Caco-2 (cell line): ENCODE results near the gene XKR7. TPM values are rescaled to one million over a fixed set of nuclear protein-coding genes. Genes with fewer than 3 reads are reported as not detected.

ENCODE experiments used
- BruUV-seq: library from RNA; stranded (reverse); fragments of 400-500 nt; replicated peaks from 2 replicates; lab custom pipeline; 2021; lab: Mats Ljungman, UMichigan
- CTCF ChIA-PET: fragments of 300-600 bp; sonication (Branson Sonifier 250); formaldehyde crosslinking; loops from one replicate; lab custom pipeline; 2022; ENCODE audit warnings: antibody characterized with exemption; lab: Charles Lee
- POLR2A ChIA-PET: fragments of 300-600 bp; sonication (Branson Sonifier 250); formaldehyde crosslinking; loops from one replicate; lab custom pipeline; 2022; ENCODE audit warnings: antibody characterized with exemption; lab: Charles Lee
- DNase-seq, 2 experiments: peaks; one replicate each; pipeline versions ENCODE4 v3.0.0 to v3.0.0-alpha.2; 2020 to 2022
- H3K27me3 ChIP-seq: replicated peaks from 2 replicates; pipeline ENCODE4 v1.6.0; 2011; ENCODE audit warnings: low read length; ENCODE audit not compliant: control insufficient read depth, insufficient read depth
- H3K36me3 ChIP-seq: 2 replicates; pipeline ENCODE4 v1.5.1; 2011; ENCODE audit warnings: low read length; ENCODE audit not compliant: control insufficient read depth, insufficient read depth
- H3K4me1 ChIP-seq: fragments of 250-450 bp; sonication (Bioruptor Pico); 2 replicates; pipeline ENCODE4 v1.5.1; 2020; ENCODE audit warnings: mild to moderate bottlenecking
- H3K4me3 ChIP-seq: 2 replicates; pipeline ENCODE4 v1.5.1; 2011; ENCODE audit warnings: low read depth, mild to moderate bottlenecking, control low read depth, low read length
- H3K9me3 ChIP-seq: fragments of 250-450 bp; sonication (Bioruptor Pico); 2 replicates; pipeline ENCODE4 v1.5.1; 2020; ENCODE audit warnings: mild to moderate bottlenecking, moderate library complexity
- H3K27ac Mint-ChIP-seq: one replicate; pipeline ENCODE4 v1.8.0; 2022; ENCODE audit warnings: mixed read lengths; ENCODE audit not compliant: unreplicated experiment
- H3K27me3 Mint-ChIP-seq: one replicate; pipeline ENCODE4 v1.8.0; 2022; ENCODE audit warnings: mixed read lengths; ENCODE audit not compliant: insufficient read depth, unreplicated experiment
- H3K36me3 Mint-ChIP-seq: one replicate; pipeline ENCODE4 v1.8.0; 2022; ENCODE audit warnings: mild to moderate bottlenecking, mixed read lengths; ENCODE audit not compliant: insufficient read depth, unreplicated experiment
- H3K4me1 Mint-ChIP-seq: one replicate; pipeline ENCODE4 v1.8.0; 2022; ENCODE audit warnings: low read depth, mixed read lengths; ENCODE audit not compliant: unreplicated experiment
- H3K4me3 Mint-ChIP-seq: one replicate; pipeline ENCODE4 v1.8.0; 2022; ENCODE audit warnings: mild to moderate bottlenecking, moderate library complexity, mixed read lengths; ENCODE audit not compliant: unreplicated experiment
- H3K9me3 Mint-ChIP-seq: one replicate; pipeline ENCODE4 v1.8.0; 2022; ENCODE audit warnings: mixed read lengths; ENCODE audit not compliant: unreplicated experiment
- intact Hi-C: fragments of 100-400 bp; cut with micrococcal nuclease; formaldehyde crosslinking; loops from one replicate; pipeline ENCODE4 v1.10.0; 2022; ENCODE audit not compliant: unreplicated experiment
- total RNA-seq: library from RNA; stranded (reverse); gene quantifications from 2 replicates; pipeline ENCODE4 v1.2.3, GENCODE V29; 2022
- TF ChIP-seq, protein P1 (sequence below), 2 experiments: fragments of 200-600 bp in 1 of 2; IDR thresholded peaks; 1 replicate in 1 of 2; 2 replicates in 1 of 2; pipeline versions ENCODE4 v1.5.1 to v1.8.0; 2011 to 2022; ENCODE audit warnings: antibody characterized with exemption in 1 of 2, control low read depth in 1 of 2, inconsistent platforms in 1 of 2, low read depth in 1 of 2, low read length in 1 of 2, mild to moderate bottlenecking in 1 of 2, moderate library complexity in 1 of 2; ENCODE audit not compliant: insufficient read depth in 1 of 2, severe bottlenecking in 1 of 2, unreplicated experiment in 1 of 2

Gene XKR7
- total RNA-seq, 1 experiment from 2014 or later, result not detected

DNA sequence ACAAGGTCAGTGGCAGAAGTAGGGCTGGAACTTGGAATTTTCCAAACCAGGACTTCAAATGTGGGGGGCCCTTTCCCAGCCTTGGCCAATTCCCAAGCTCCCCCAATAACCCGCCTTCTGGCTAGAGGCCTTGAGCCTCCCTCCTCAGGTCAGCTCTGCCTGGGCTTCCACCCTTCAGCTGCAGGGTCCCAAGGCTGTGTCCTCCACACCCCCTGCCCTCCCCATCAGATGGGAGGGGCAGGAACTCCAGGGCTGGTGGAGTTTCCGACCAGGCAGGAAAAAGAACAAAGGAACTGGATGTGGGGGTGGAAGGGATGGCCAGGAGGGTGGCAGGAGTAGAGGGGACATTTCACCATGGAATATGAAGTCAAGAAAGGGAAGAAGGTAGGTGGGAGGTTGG is 42.1 kb downstream of the XKR7 start, which contains the start of gene CCM2L:
TSS of gene CCM2L (plus strand) at position 338 of the 400 bp plus-strand sequence. CDS start at position 355, 17 bp downstream.
- peaks cover 4% of the 10 kb centered on the region; the same call in 1 of the 2 replicates for H3K27me3 ChIP-seq
- ChIA-PET CTCF (no interaction called here), POLR2A (no interaction called here)
- no peaks in the 10 kb centered on the region for H3K36me3 ChIP-seq
- peaks cover 19% of the 10 kb centered on the region for H3K27me3 Mint-ChIP-seq
- DNase-seq, result no peak
- no peaks in the 10 kb centered on the region for H3K9me3 ChIP-seq
- H3K4me1 ChIP-seq, result no peaks in the 10 kb centered on the region
- H3K36me3 Mint-ChIP-seq, result no peaks in the 10 kb centered on the region
- no peak within 1 kb of the TSS for H3K4me3 ChIP-seq
- no peak within 1 kb of the TSS for H3K4me3 Mint-ChIP-seq
- H3K27ac Mint-ChIP-seq, result no peak within 1 kb of the TSS
- TF ChIP-seq, protein P1, sequence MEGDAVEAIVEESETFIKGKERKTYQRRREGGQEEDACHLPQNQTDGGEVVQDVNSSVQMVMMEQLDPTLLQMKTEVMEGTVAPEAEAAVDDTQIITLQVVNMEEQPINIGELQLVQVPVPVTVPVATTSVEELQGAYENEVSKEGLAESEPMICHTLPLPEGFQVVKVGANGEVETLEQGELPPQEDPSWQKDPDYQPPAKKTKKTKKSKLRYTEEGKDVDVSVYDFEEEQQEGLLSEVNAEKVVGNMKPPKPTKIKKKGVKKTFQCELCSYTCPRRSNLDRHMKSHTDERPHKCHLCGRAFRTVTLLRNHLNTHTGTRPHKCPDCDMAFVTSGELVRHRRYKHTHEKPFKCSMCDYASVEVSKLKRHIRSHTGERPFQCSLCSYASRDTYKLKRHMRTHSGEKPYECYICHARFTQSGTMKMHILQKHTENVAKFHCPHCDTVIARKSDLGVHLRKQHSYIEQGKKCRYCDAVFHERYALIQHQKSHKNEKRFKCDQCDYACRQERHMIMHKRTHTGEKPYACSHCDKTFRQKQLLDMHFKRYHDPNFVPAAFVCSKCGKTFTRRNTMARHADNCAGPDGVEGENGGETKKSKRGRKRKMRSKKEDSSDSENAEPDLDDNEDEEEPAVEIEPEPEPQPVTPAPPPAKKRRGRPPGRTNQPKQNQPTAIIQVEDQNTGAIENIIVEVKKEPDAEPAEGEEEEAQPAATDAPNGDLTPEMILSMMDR (IDR thresholded peaks at IDR 0.05; ENCODE audit: insufficient read depth in 1 of 2, low read depth in 1 of 2, low read length in 1 of 2, severe bottlenecking in 1 of 2, unreplicated experiment in 1 of 2), result no peak
- H3K4me1 Mint-ChIP-seq, result peaks cover 7% of the 10 kb centered on the region
- intact Hi-C loops, result no loop called here
- H3K9me3 Mint-ChIP-seq, result no peaks in the 10 kb centered on the region
- no TSS peak for BruUV-seq

DNA sequence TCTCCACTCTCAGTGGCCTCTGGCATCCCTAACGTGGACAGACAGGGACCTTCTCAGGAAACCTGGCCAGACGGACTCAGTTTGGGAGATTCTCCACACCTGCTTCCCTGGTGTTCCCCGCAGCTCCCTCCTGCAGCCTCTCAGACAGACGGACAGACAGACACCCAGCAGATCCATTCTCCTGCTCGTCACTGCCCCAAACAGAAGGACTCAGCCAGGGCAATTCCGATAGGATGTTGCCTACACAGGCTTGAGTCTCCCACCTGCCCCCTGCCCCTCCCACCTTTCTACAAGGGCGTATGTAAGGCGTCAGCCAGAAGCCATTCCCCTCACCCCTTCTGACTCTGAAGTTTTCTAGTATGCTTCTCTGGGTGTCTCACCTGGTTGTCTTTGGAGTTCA is 42.7 kb downstream of the XKR7 start:
- intact Hi-C loops, result no loop called here
- no TSS peak for BruUV-seq
- Histone ChIP-seq H3K36me3 (no peaks in the 10 kb centered on the region), H3K27me3 (peaks cover 4% of the 10 kb centered on the region; the same call in 1 of the 2 replicates), H3K4me3 (no peak overlapping the region), H3K9me3 (no peaks in the 10 kb centered on the region), H3K4me1 (no peaks in the 10 kb centered on the region)
- Mint-ChIP-seq H3K36me3 (no peaks in the 10 kb centered on the region), H3K4me3 (no peak overlapping the region), H3K4me1 (peaks cover 7% of the 10 kb centered on the region), H3K27me3 (peaks cover 22% of the 10 kb centered on the region), H3K9me3 (no peaks in the 10 kb centered on the region), H3K27ac (no peak overlapping the region)
- TF ChIP-seq, protein P1 (IDR thresholded peaks at IDR 0.05; ENCODE audit: insufficient read depth in 1 of 2, low read depth in 1 of 2, low read length in 1 of 2, severe bottlenecking in 1 of 2, unreplicated experiment in 1 of 2), result no peak
- no peak for DNase-seq
- POLR2A ChIA-PET, result no interaction called here
- CTCF ChIA-PET, result no interaction called here

DNA sequence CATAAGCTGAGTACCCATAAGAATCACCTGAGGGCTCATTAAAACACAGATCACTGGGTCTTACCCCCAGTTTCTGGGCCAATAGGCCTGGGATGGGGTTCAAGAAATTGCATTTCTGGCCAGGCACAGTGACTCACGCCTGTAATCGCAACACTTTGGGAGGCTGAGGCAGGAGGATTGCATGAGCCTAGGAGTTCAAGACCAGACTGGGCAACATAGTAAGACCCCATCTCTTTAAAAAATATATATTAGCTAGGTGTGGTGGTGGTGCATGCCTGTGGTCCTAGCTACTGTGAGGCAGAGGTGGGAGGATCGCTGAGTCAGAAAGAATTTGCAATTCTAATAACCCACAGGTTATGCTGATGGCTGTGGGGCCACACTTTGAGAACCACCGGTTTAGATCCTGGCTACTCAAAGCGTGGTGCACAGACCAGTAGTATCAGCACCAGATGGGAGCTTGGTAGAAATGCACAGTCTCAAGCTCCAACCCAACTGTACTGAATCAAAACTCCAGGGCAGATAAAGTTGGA is 44.3 kb downstream of the XKR7 start:
- ChIA-PET CTCF (interaction anchor here (0.8 to 1.1 kb wide), 3 partner anchors 18 to 60 kb away, joined by 4 to 7 read pairs (median 5); no protein-coding TSS in a partner anchor), POLR2A (interaction anchor here (1.0 kb wide), 1 partner anchor 60 kb away, joined by 3 read pairs; no protein-coding TSS in a partner anchor)
- Histone ChIP-seq H3K4me1 (no peaks in the 10 kb centered on the region), H3K36me3 (no peaks in the 10 kb centered on the region), H3K27me3 (peaks cover 4% of the 10 kb centered on the region; the same call in 1 of the 2 replicates), H3K4me3 (no peak overlapping the region), H3K9me3 (no peaks in the 10 kb centered on the region)
- Mint-ChIP-seq H3K4me1 (peaks cover 7% of the 10 kb centered on the region), H3K27ac (no peak overlapping the region), H3K9me3 (no peaks in the 10 kb centered on the region), H3K4me3 (no peak overlapping the region), H3K27me3 (peaks cover 18% of the 10 kb centered on the region), H3K36me3 (no peaks in the 10 kb centered on the region)
- TF ChIP-seq, protein P1 (IDR thresholded peaks at IDR 0.05; ENCODE audit: insufficient read depth in 1 of 2, low read depth in 1 of 2, low read length in 1 of 2, severe bottlenecking in 1 of 2, unreplicated experiment in 1 of 2), result no peak
- intact Hi-C loops, result no loop called here
- DNase-seq, result no peak
- BruUV-seq, result no TSS peak
